ENCODE measurements around the gene ADARB2.

DNA sequence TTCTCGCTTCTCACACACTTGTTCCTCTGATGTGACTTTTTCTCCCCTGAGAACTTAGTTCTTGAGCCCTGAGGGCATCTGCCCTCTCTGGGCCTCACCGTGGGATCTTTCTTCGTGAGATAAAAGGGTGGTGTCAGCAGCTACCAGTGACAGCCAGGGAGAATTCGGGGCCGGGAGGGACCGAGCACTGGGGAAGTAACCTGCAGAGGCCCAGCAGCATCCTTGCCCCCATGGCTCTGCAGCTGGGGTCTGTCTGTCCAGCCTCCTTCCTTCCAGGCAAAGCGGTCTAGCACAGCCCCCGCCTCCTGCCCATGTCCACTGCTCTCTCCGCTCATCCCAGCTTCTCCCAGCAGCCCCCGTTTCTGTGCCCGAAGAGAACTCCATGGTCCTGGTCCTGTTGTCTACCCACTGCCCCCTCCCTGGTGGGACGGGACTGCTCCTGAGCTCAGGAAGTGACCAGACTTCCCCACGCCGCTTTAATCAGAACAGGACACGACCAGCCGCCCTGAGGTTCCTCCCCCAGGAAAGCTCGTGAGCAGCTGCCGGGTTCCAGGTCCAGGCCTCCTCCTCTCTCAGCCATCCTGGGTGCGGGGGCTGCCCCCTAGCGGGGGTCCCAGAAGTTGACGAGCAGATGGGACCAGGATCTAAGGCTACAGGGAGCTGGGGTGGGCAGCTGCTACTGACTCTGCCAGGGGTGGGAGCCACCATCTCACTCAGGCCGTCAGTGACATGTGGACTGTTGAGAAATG lies 493.7 kb downstream of the ADARB2 start:
- TF ChIP-seq CTCF (IDR thresholded peaks at IDR 0.05; ENCODE audit: low read depth, low read length, poor library complexity, severe bottlenecking): no peak
- TF ChIP-seq EZH2phosphoT487 (IDR thresholded peaks at IDR 0.05; ENCODE audit: borderline replicate concordance, low read length): no peak

All from DOHH2 (cell line).